ENCODE results near the gene EFL1. TPM values are rescaled to one million over a fixed set of nuclear protein-coding genes. Genes with fewer than 3 reads are reported as not detected.

The EFL1 gene
- total and polyA plus RNA-seq, 2 of the 8 experiments (the other 6 are each of a cell fraction or from before 2014, with no cell fraction given), result 10.8 to 31.5 TPM

GRCh38 chr15:82146990-82147461 lies 115.5 kb downstream of the EFL1 start (continued):
- TF ChIP-seq CTBP2 (IDR thresholded peaks at IDR 0.05; ENCODE audit: borderline replicate concordance, insufficient read depth, insufficient read length, low read length) (no peak), SP2 (IDR thresholded peaks at IDR 0.05; ENCODE audit: low read length) (no peak), POLR2AphosphoS5 (IDR thresholded peaks at IDR 0.05; ENCODE audit: low read depth, low read length) (no peak), CHD7 (IDR thresholded peaks at IDR 0.05; ENCODE audit: insufficient replicate concordance, low read length) (no peak)
